ENCODE results near the gene SLC12A3. TPM values are rescaled to one million over a fixed set of nuclear protein-coding genes. Genes with fewer than 3 reads are reported as not detected.

The SLC12A3 gene
- total and polyA plus RNA-seq, 2 of the 4 experiments (the other 2 are of a cell fraction): not detected

DNA sequence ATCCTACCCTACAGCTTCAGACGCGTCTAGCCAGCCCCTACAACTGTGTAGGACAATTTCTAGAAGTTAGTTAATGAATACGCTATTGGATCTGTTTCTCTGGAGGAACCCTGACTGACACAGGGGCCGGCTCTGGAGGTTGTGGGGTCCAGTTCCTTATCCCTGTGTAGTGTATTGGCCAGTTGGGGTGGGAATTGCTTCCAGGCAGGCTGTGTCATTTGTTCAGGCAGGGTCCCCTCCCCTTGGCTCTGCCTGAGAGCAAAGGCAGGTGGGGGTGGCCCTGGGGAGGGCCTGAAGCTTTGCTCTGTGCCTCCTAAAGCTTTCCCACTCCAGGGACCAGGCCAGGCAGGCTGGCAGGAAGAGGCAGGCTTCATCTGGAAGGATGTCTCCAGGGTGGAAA lies 85.0 kb downstream of the SLC12A3 start:
- H3K9me3 ChIP-seq (ENCODE audit: control insufficient read depth, insufficient read depth, low read length): no peaks in the 10 kb centered on the region
- no TSS peak for BruUV-seq (replicated peaks)
- peaks cover 5% of the 10 kb centered on the region; the same call in 1 of the 2 replicates for H3K9me1 ChIP-seq (ENCODE audit: insufficient read depth, low read length)
- no peak overlapping the region for H2BK20ac ChIP-seq (ENCODE audit: low read depth, low read length)
- peaks cover 0 to 5% of the 10 kb centered on the region in 2 experiments; a peak in 2 of 4 replicates for H3K79me1 ChIP-seq (ENCODE audit: low read depth in 1 of 2, low read length in 2 of 2)
- H3K36me3 ChIP-seq (ENCODE audit: control insufficient read depth, insufficient read depth, low read length): peaks cover 9% of the 10 kb centered on the region
- no peaks in the 10 kb centered on the region for H3K27me3 ChIP-seq (ENCODE audit: control insufficient read depth, insufficient read depth, low read length)
- H2BK15ac ChIP-seq (ENCODE audit: low read depth, low read length): no peak overlapping the region
- no peak overlapping the region for H3K9ac ChIP-seq (ENCODE audit: low read depth, low read length)
- H2AFZ ChIP-seq (replicated peaks; ENCODE audit: low read length, poor library complexity): no peak overlapping the region
- POLR2A ChIA-PET (ENCODE audit: unreplicated experiment): no interaction called here
- no peak overlapping the region for H4K5ac ChIP-seq (ENCODE audit: low read depth, low read length)
- H2BK5ac ChIP-seq (ENCODE audit: low read depth, low read length, poor library complexity, severe bottlenecking): no peak overlapping the region
- in situ Hi-C loops (cut with MboI; ENCODE audit: low sequenced_read_pairs) (loop anchor here (5.0 kb wide), 1 partner anchor 83 kb away; the partner anchor contains the start of gene SLC12A3), dilution Hi-C loops (cut with HindIII; ENCODE audit: low sequenced_read_pairs, unreplicated experiment) (no loop called here), intact Hi-C loops (cut with micrococcal nuclease) (loop anchor here (2.0 kb wide), 1 partner anchor 157 kb away; no protein-coding TSS in a partner anchor)
- peaks cover 3% of the 10 kb centered on the region for H3K4me1 ChIP-seq (ENCODE audit: control insufficient read depth, insufficient read depth, low read length)
- CTCF ChIA-PET: interaction anchor here (0.9 to 1.3 kb wide), 3 partner anchors 9 to 16 kb away, joined by 3 to 4 read pairs (median 4); no protein-coding TSS in a partner anchor
- H3K56ac ChIP-seq (ENCODE audit: extremely low read depth, insufficient read depth, low read length): no peak overlapping the region
- H2BK120ac ChIP-seq (ENCODE audit: low read depth, low read length): no peak overlapping the region
- no peak overlapping the region for H3K4me3 ChIP-seq (ENCODE audit: insufficient read depth, low read depth, low read length)
- ATAC-seq (ENCODE audit: low read depth) (no peak), DNase-seq (no peak)
- peaks cover 15% of the 10 kb centered on the region for H4K20me1 ChIP-seq (ENCODE audit: insufficient read depth, low read length)
- 80% methylated on average over 1 of the region's 4 CpGs; no CpG with 5 or more reads in 1 of the 2 experiments for WGBS, 2 experiments (ENCODE audit: extremely low coverage in 2 of 2, insufficient read length in 1 of 2)
- no peak overlapping the region for H4K8ac ChIP-seq (ENCODE audit: low read depth in 2 of 2, low read length in 2 of 2)
- H3K27ac ChIP-seq (ENCODE audit: insufficient read depth, low read length): no peak overlapping the region
- H2AK5ac ChIP-seq (ENCODE audit: low read depth, low read length): 0 out of 2 replicates have a peak overlapping the region, but pooled peaks have one; percentile 14
- H2AK9ac ChIP-seq (replicated peaks; ENCODE audit: low read depth, low read length, poor library complexity): no peak overlapping the region
- H4K91ac ChIP-seq (ENCODE audit: insufficient read depth, low read depth, low read length): no peak overlapping the region
- H3K4ac ChIP-seq (ENCODE audit: low read depth, low read length): no peak overlapping the region
- H3K14ac ChIP-seq (replicated peaks; ENCODE audit: low read depth, low read length): no peak overlapping the region
- TF ChIP-seq CHD1 (IDR thresholded peaks at IDR 0.05; ENCODE audit: low read depth, low read length): no peak
- TF ChIP-seq, protein P1, sequence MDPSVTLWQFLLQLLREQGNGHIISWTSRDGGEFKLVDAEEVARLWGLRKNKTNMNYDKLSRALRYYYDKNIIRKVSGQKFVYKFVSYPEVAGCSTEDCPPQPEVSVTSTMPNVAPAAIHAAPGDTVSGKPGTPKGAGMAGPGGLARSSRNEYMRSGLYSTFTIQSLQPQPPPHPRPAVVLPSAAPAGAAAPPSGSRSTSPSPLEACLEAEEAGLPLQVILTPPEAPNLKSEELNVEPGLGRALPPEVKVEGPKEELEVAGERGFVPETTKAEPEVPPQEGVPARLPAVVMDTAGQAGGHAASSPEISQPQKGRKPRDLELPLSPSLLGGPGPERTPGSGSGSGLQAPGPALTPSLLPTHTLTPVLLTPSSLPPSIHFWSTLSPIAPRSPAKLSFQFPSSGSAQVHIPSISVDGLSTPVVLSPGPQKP (IDR thresholded peaks at IDR 0.05; ENCODE audit: borderline replicate concordance, low read depth, low read length): no peak
- no peak for TF ChIP-seq MAZ (IDR thresholded peaks at IDR 0.05; ENCODE audit: borderline replicate concordance, low read depth, low read length)
- no peak for TF ChIP-seq SMC3 (IDR thresholded peaks at IDR 0.05; ENCODE audit: low read depth, low read length)
- TF ChIP-seq, protein P2, sequence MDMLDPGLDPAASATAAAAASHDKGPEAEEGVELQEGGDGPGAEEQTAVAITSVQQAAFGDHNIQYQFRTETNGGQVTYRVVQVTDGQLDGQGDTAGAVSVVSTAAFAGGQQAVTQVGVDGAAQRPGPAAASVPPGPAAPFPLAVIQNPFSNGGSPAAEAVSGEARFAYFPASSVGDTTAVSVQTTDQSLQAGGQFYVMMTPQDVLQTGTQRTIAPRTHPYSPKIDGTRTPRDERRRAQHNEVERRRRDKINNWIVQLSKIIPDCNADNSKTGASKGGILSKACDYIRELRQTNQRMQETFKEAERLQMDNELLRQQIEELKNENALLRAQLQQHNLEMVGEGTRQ (IDR thresholded peaks at IDR 0.05; ENCODE audit: low read depth, low read length): no peak
- TF ChIP-seq, protein P3, sequence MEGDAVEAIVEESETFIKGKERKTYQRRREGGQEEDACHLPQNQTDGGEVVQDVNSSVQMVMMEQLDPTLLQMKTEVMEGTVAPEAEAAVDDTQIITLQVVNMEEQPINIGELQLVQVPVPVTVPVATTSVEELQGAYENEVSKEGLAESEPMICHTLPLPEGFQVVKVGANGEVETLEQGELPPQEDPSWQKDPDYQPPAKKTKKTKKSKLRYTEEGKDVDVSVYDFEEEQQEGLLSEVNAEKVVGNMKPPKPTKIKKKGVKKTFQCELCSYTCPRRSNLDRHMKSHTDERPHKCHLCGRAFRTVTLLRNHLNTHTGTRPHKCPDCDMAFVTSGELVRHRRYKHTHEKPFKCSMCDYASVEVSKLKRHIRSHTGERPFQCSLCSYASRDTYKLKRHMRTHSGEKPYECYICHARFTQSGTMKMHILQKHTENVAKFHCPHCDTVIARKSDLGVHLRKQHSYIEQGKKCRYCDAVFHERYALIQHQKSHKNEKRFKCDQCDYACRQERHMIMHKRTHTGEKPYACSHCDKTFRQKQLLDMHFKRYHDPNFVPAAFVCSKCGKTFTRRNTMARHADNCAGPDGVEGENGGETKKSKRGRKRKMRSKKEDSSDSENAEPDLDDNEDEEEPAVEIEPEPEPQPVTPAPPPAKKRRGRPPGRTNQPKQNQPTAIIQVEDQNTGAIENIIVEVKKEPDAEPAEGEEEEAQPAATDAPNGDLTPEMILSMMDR (conservative IDR thresholded peaks at IDR 0.05; ENCODE audit: low read depth, low read length): no peak
- TF ChIP-seq POLR2A (IDR thresholded peaks at IDR 0.05; ENCODE audit: low read depth, low read length): no peak
- TF ChIP-seq MAFK (IDR thresholded peaks at IDR 0.05; ENCODE audit: low read depth, low read length): no peak
- no peak for TF ChIP-seq MXI1 (IDR thresholded peaks at IDR 0.05; ENCODE audit: borderline replicate concordance, low read depth, low read length)
- TF ChIP-seq CEBPB (IDR thresholded peaks at IDR 0.05; ENCODE audit: low read depth, low read length): no peak
- no peak for TF ChIP-seq BHLHE40 (IDR thresholded peaks at IDR 0.05; ENCODE audit: low read depth, low read length)
- TF ChIP-seq RAD21 (IDR thresholded peaks at IDR 0.05; ENCODE audit: low read length): no peak
- no peak for TF ChIP-seq RCOR1 (IDR thresholded peaks at IDR 0.05; ENCODE audit: insufficient replicate concordance, low read length)
- TF ChIP-seq NFE2L2 (IDR thresholded peaks at IDR 0.05; ENCODE audit: low read depth, low read length): no peak
- no peak for TF ChIP-seq FOS (IDR thresholded peaks at IDR 0.05; ENCODE audit: low read depth, low read length)
- no peak for TF ChIP-seq RFX5 (IDR thresholded peaks at IDR 0.05; ENCODE audit: low read depth, low read length)
- H3K18ac ChIP-seq (ENCODE audit: low read depth, low read length): no peak overlapping the region
- H3K23ac ChIP-seq (ENCODE audit: low read depth, low read length): no peak overlapping the region
- no peak overlapping the region for H3K4me2 ChIP-seq (ENCODE audit: low read depth, low read length)
